Mucosa of descending colon (tissue), 3 donors: Measurements from ENCODE around the gene IDH3A. TPM values are rescaled to one million over a fixed set of nuclear protein-coding genes. Genes with fewer than 3 reads are reported as not detected.

ENCODE experiments used
- ATAC-seq: fragments of 200-7000 bp; cut with Tn5 transposase; one replicate; pipeline ENCODE4 v1.9.1; 2020; ENCODE audit warnings: mild to moderate bottlenecking, moderate library complexity
- DNase-seq, 3 donors: peaks; one replicate each; pipeline ENCODE4 v3.0.0-alpha.2; 2020
- H3K36me3 ChIP-seq: fragments of 200-600 bp; one replicate; pipeline ENCODE4 v1.8.0; 2021; ENCODE audit warnings: low read depth, mild to moderate bottlenecking
- H3K4me1 ChIP-seq: fragments of 200-600 bp; one replicate; pipeline ENCODE4 v1.8.0; 2021; ENCODE audit warnings: low read depth, mild to moderate bottlenecking
- H3K4me3 ChIP-seq: fragments of 200-600 bp; one replicate; pipeline ENCODE4 v1.8.0; 2021; ENCODE audit warnings: mild to moderate bottlenecking
- H3K9me3 ChIP-seq: fragments of 200-600 bp; one replicate; pipeline ENCODE4 v1.8.0; 2021; ENCODE audit warnings: mild to moderate bottlenecking
- CTCF ChIP-seq: fragments of 200-600 bp; IDR thresholded peaks from one replicate; pipeline ENCODE4 v1.8.0; 2022; ENCODE audit warnings: antibody characterized with exemption, mild to moderate bottlenecking
- intact Hi-C, 2 donors: fragments of 100-400 bp; cut with DNase I in 1 of 2; cut with micrococcal nuclease in 1 of 2; formaldehyde crosslinking; loops; one replicate each; pipeline versions ENCODE4 v1.11.0 to v1.11.1; 2022; cut with DNase I, micrococcal nuclease
- total RNA-seq, 3 donors: library from RNA; stranded (reverse); fragmentation: NEBNext Ultra II Directional in 2 of 3; extraction: Animal tissue kit (Norgen Biotek cat#: 25700) in 2 of 3; gene quantifications; one replicate each; pipeline versions ENCODE4 v1.2.1 to v1.2.4, GENCODE V29; 2021 to 2023
- donor health status: DM: no; HTN: no; CAD: no; lungs with moderate emphysema.
- donor health status: DM: no; HTN: no; CAD: no.
- donor health status: DM: no; HTN: yes; CAD: no.

Gene IDH3A
- total RNA-seq, 3 donors from 2014 or later: 183 to 227 (median 207) TPM

GRCh38 chr15:78108300-78109084, 40.7 kb upstream of the IDH3A start:
- Histone ChIP-seq H3K9me3 (no peaks in the 10 kb centered on the region), H3K4me3 (no peak overlapping the region), H3K4me1 (peaks cover 13% of the 10 kb centered on the region), H3K36me3 (no peaks in the 10 kb centered on the region)
- ATAC-seq (peak; percentile 86), DNase-seq (peak; percentile 88 to 91 (median 91))
- TF ChIP-seq CTCF: peak; percentile 86
- intact Hi-C loops: loop anchor here (5.0 to 10.0 kb wide), 2 partner anchors 141 to 144 kb away; no protein-coding TSS in a partner anchor

GRCh38 chr15:78109156-78109555, 40.0 kb upstream of the IDH3A start:
- Histone ChIP-seq H3K4me1 (peaks cover 13% of the 10 kb centered on the region), H3K36me3 (no peaks in the 10 kb centered on the region), H3K9me3 (no peaks in the 10 kb centered on the region), H3K4me3 (no peak overlapping the region)
- ATAC-seq (no peak), DNase-seq (no peak)
- intact Hi-C loops: loop anchor here (5.0 to 10.0 kb wide), 2 partner anchors 142 to 144 kb away; no protein-coding TSS in a partner anchor
- no peak for TF ChIP-seq CTCF

GRCh38 chr15:78110096-78110495, 39.1 kb upstream of the IDH3A start:
- Histone ChIP-seq H3K4me3 (no peak overlapping the region), H3K4me1 (peaks cover 12% of the 10 kb centered on the region), H3K9me3 (no peaks in the 10 kb centered on the region), H3K36me3 (no peaks in the 10 kb centered on the region)
- ATAC-seq (no peak), DNase-seq (no peak)
- intact Hi-C loops: loop anchor here in 1 of 2 donors (5.0 kb wide), 2 partner anchors 108 to 132 kb away; no protein-coding TSS in a partner anchor
- TF ChIP-seq CTCF: no peak

- Histone ChIP-seq H3K4me3 (no peak overlapping the region), H3K9me3 (no peaks in the 10 kb centered on the region), H3K36me3 (no peaks in the 10 kb centered on the region), H3K4me1 (peaks cover 6% of the 10 kb centered on the region)
- ATAC-seq (no peak), DNase-seq (no peak)
- intact Hi-C loops: loop anchor here in 1 of 2 donors (5.0 kb wide), 2 partner anchors 109 to 131 kb away; no protein-coding TSS in a partner anchor
- TF ChIP-seq CTCF: no peak
Measured at GRCh38 chr15:78110916-78111475, 38.2 kb upstream of the IDH3A start.

- Histone ChIP-seq H3K9me3 (no peaks in the 10 kb centered on the region), H3K36me3 (no peaks in the 10 kb centered on the region), H3K4me1 (peaks cover 3% of the 10 kb centered on the region), H3K4me3 (no peak overlapping the region)
- intact Hi-C loops: loop anchor here in 1 of 2 donors (5.0 kb wide), 2 partner anchors 109 to 131 kb away; no protein-coding TSS in a partner anchor
- no peak for ATAC-seq
- no peak for DNase-seq
- TF ChIP-seq CTCF: no peak
Measured at GRCh38 chr15:78111788-78112187, 37.4 kb upstream of the IDH3A start.
